Suprapubic skin (tissue), 4 donors: ENCODE measurements around the gene CTDNEP1. TPM values are rescaled to one million over a fixed set of nuclear protein-coding genes. Genes with fewer than 3 reads are reported as not detected.

Experiments used
- DNase-seq, 2 donors: peaks; one replicate each; pipeline ENCODE4 v3.0.0-alpha.2; 2019; ENCODE audit warnings: low spot score in 2 of 2
- H3K27ac ChIP-seq: fragments of 200-600 bp; sonication (generic); one replicate; pipeline ENCODE4 v1.5.1; 2019
- H3K27me3 ChIP-seq: fragments of 200-600 bp; sonication (generic); one replicate; pipeline ENCODE4 v1.5.1; 2019
- H3K36me3 ChIP-seq: fragments of 200-600 bp; sonication (generic); one replicate; pipeline ENCODE4 v1.5.1; 2019
- H3K4me1 ChIP-seq: fragments of 200-600 bp; sonication (generic); one replicate; pipeline ENCODE4 v1.5.1; 2019
- H3K4me3 ChIP-seq: fragments of 200-600 bp; sonication (generic); one replicate; pipeline ENCODE4 v1.5.1; 2019; ENCODE audit warnings: mild to moderate bottlenecking
- H3K9me3 ChIP-seq: fragments of 200-600 bp; sonication (generic); one replicate; pipeline ENCODE4 v1.5.1; 2019
- EP300 ChIP-seq: sonication (generic); formaldehyde crosslinking; IDR thresholded peaks from one replicate; pipeline ENCODE4 v1.6.1; 2017; ENCODE audit warnings: antibody characterized with exemption
- POLR2A ChIP-seq, 2 donors: fragments of 450-650 bp; IDR thresholded peaks; one replicate each; pipeline ENCODE4 v1.6.1; 2017; ENCODE audit warnings: antibody characterized with exemption in 2 of 2, mild to moderate bottlenecking in 2 of 2, moderate library complexity in 2 of 2
- POLR2AphosphoS5 ChIP-seq, 3 donors: sonication (generic); formaldehyde crosslinking; IDR thresholded peaks; one replicate each; pipeline ENCODE4 v1.6.1; 2017; ENCODE audit warnings: antibody characterized with exemption in 3 of 3
- WGBS: methylation state at CpG from one replicate; pipeline ENCODE4 v1.1.5; 2018; 5-methylcytosine and 5-hydroxymethylcytosine counted together
- total RNA-seq, 4 donors: library from RNA; depleted of rRNA; stranded (reverse); fragments of >200 nt; gene quantifications; one replicate each; pipeline ENCODE4 v1.1.0, GENCODE V29; 2016
- TF ChIP-seq, protein P1 (sequence below), 2 donors: fragments of 200-600 bp in 1 of 2; fragments of 450-650 bp in 1 of 2; sonication (generic) in 1 of 2; IDR thresholded peaks; one replicate each; pipeline ENCODE4 v1.5.1; 2016 to 2019; ENCODE audit warnings: antibody characterized with exemption in 2 of 2, mild to moderate bottlenecking in 1 of 2, moderate library complexity in 1 of 2

CTDNEP1 gene
- total RNA-seq, 4 donors from 2014 or later = 54.7 to 80.6 (median 72.1) TPM

DNA sequence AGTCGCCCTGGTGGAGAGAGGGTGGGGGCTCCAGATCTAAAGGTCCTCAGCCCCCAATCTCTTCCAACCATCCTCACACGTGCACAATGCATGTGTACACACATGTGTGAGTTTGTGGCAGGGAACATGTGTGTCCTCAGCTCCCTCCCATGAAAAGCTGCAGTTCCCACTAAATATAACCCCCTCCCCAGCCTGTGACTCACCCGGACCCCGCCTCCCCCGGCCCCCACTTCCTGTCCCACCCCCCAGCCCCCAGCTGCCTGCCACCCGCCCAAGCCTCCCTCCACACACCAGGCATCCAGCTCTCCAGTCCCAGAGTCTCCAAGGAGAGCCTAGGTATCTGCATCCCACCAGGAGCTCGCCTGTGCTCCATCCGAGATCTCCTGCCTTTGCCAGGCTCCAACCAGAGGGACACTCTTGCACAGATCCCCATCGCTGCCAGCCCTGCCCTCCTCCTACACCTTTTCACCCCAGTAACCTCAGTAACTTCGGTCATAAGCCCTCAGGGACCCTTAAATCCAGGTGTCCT is 35.8 kb downstream of the CTDNEP1 start:
- no peak for DNase-seq
- TF ChIP-seq POLR2A (IDR thresholded peaks at IDR 0.05) = no peak
- TF ChIP-seq, protein P1, sequence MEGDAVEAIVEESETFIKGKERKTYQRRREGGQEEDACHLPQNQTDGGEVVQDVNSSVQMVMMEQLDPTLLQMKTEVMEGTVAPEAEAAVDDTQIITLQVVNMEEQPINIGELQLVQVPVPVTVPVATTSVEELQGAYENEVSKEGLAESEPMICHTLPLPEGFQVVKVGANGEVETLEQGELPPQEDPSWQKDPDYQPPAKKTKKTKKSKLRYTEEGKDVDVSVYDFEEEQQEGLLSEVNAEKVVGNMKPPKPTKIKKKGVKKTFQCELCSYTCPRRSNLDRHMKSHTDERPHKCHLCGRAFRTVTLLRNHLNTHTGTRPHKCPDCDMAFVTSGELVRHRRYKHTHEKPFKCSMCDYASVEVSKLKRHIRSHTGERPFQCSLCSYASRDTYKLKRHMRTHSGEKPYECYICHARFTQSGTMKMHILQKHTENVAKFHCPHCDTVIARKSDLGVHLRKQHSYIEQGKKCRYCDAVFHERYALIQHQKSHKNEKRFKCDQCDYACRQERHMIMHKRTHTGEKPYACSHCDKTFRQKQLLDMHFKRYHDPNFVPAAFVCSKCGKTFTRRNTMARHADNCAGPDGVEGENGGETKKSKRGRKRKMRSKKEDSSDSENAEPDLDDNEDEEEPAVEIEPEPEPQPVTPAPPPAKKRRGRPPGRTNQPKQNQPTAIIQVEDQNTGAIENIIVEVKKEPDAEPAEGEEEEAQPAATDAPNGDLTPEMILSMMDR (IDR thresholded peaks at IDR 0.05) = no peak
- no peak for TF ChIP-seq POLR2AphosphoS5 (IDR thresholded peaks at IDR 0.05)
- TF ChIP-seq EP300 = no peak

DNA sequence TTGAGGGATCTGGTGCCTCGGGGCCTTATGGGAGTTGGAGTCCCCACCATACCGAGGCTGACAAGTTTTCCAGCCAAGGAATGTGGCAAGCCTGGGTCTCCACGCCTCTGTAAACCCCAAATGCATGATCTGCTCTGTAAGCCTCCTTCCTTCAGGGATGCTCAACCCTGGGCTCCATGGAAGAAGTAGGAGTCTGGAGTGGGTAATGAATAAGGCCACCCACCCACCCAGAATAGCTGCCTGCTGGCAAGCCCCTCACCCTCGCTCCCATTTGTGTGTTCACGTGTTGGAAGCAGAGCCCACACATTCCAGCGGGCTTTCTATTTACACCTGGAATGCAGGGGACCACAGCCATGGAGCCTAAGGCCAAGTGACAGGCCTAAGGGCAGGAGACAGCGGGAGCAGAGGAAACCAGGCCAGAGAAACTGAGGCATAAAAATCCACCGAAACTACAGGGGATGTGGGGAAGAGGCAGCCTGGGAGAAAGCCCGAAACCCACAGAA is 36.3 kb downstream of the CTDNEP1 start:
- WGBS = 41% methylated on average over 7 of the region's 9 CpGs
- Histone ChIP-seq H3K9me3 (no peaks in the 10 kb centered on the region), H3K4me1 (peaks cover 63% of the 10 kb centered on the region), H3K4me3 (peak overlapping the region; percentile 56), H3K27ac (peak overlapping the region; percentile 2), H3K27me3 (no peaks in the 10 kb centered on the region), H3K36me3 (no peaks in the 10 kb centered on the region)
- no peak for DNase-seq
- TF ChIP-seq, protein P1 (IDR thresholded peaks at IDR 0.05) = no peak
- TF ChIP-seq POLR2AphosphoS5 (IDR thresholded peaks at IDR 0.05) = peak in 1 of 3 donors; percentile 24
- TF ChIP-seq EP300 = no peak

More for the DNA sequence above, 35.8 kb downstream of the CTDNEP1 start:
- Histone ChIP-seq H3K9me3 (no peaks in the 10 kb centered on the region), H3K27ac (no peak overlapping the region), H3K36me3 (no peaks in the 10 kb centered on the region), H3K4me3 (peak overlapping the region; percentile 50), H3K4me1 (peaks cover 68% of the 10 kb centered on the region), H3K27me3 (no peaks in the 10 kb centered on the region)
- WGBS = 36% methylated on average over 9 of the region's 10 CpGs

DNA sequence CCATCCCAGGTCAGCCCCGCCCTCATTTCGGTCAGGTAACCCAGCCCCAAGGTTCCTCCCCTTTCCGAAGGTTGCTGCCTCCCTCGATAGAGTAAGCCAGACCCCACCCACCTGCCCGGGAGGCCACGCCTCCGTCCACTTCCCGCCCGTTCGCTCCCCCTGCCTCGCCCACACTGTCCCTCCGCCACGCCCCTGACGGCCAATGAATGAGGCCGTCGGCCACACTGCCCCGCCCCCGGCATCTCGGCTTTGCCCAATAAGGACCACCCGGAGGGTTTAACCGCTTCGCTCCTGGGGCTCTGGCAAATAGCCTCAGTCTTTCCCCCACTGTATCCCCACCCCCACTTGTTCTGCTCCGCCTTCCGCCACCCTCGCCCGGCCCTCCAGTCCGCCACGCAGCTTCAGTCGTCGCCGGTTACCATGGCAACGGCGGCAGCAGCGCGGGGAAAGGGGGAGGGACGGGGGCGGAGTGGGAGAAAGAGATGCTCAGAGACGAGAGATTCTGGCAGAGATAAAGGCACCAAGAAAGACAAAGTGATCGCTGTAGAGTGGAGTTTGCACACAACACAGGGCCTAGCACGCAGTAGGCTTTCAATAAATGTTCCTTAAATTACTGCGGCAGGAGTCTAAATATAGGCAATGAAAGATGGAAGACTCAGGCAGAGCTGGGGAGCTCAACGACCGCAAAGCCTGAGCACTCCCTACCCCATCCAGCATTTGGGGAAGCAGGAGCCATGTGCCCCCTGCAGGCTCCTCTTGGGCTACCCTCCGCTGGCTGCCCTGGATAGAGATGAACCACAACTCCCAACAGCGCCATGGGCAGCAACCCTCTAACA is 37.0 kb downstream of the CTDNEP1 start:
- TF ChIP-seq, protein P1 (IDR thresholded peaks at IDR 0.05) = peak; percentile 23 to 59
- TF ChIP-seq POLR2A (IDR thresholded peaks at IDR 0.05) (no peak), POLR2AphosphoS5 (IDR thresholded peaks at IDR 0.05) (peak in 1 of 3 donors; percentile 31)
- under 1% methylated on average over 43 of the region's 45 CpGs for WGBS
- DNase-seq = peak; percentile 99
- Histone ChIP-seq H3K27me3 (no peaks in the 10 kb centered on the region), H3K4me1 (peaks cover 59% of the 10 kb centered on the region), H3K9me3 (no peaks in the 10 kb centered on the region), H3K36me3 (no peaks in the 10 kb centered on the region), H3K4me3 (peak overlapping the region; percentile 56), H3K27ac (peak overlapping the region; percentile 72)

DNA sequence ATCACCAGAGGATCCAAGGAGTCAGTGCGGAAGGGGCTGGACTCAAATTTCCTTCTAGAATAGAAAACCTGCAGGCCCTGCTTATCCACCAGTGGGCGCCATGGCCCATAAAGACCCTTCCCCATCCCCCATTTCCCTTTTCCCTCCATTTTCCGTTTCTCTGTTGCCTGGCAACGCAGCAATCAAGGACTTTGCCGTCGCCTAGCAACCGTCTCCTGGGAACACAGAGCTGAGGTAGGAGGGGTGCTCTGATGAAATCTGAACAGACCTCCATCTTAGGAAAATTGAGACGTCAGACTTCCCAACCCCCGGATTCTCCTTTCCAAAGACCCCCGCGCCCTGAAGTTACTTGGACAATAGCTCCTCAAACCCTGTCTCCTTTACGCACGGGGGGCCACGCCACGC is 37.6 kb downstream of the CTDNEP1 start:
- H3K4me3 ChIP-seq = peak overlapping the region; percentile 56
- no peaks in the 10 kb centered on the region for H3K27me3 ChIP-seq
- peak overlapping the region; percentile 72 for H3K27ac ChIP-seq
- no peaks in the 10 kb centered on the region for H3K9me3 ChIP-seq
- WGBS = 7% methylated on average over 15 of the region's 15 CpGs
- TF ChIP-seq EP300 = no peak
- no peak for TF ChIP-seq POLR2A (IDR thresholded peaks at IDR 0.05)
- no peak for TF ChIP-seq POLR2AphosphoS5 (IDR thresholded peaks at IDR 0.05)
- TF ChIP-seq, protein P1 (IDR thresholded peaks at IDR 0.05) = peak; percentile 11 to 16
- peaks cover 52% of the 10 kb centered on the region for H3K4me1 ChIP-seq
- no peaks in the 10 kb centered on the region for H3K36me3 ChIP-seq
- DNase-seq = no peak
